Heart left ventricle (tissue), 16 donors: ENCODE data around the gene TRAF4. TPM values are rescaled to one million over a fixed set of nuclear protein-coding genes. Genes with fewer than 3 reads are reported as not detected.

Experiments
- ATAC-seq, 4 donors: fragments of 200-7000 bp; cut with Tn5 transposase; one replicate each; pipeline ENCODE4 v1.9.1; 2020 to 2022; ENCODE audit warnings: moderate library complexity in 4 of 4, mild to moderate bottlenecking in 3 of 4, moderate number of reproducible peaks in 1 of 4
- DNase-seq, 5 donors: peaks; one replicate each; pipeline ENCODE4 v3.0.0-alpha.2; 2020
- H3K27ac ChIP-seq, 12 donors: fragments of 200-600 bp; sonication (generic) in 4 of 12; one replicate each; pipeline versions ENCODE4 v1.5.0 to v1.8.0; 2016 to 2022; ENCODE audit warnings: mild to moderate bottlenecking in 2 of 12
- H3K27me3 ChIP-seq, 9 donors: fragments of 200-600 bp; sonication (generic) in 2 of 9; one replicate each; pipeline versions ENCODE4 v1.5.1 to v1.8.0; 2016 to 2022; ENCODE audit warnings: mild to moderate bottlenecking in 3 of 9
- H3K36me3 ChIP-seq, 9 donors: fragments of 200-600 bp; sonication (generic) in 2 of 9; one replicate each; pipeline versions ENCODE4 v1.5.0 to v1.8.0; 2018 to 2022; ENCODE audit warnings: mild to moderate bottlenecking in 2 of 9
- H3K4me1 ChIP-seq, 12 donors: fragments of 200-600 bp; sonication (generic) in 4 of 12; one replicate each; pipeline versions ENCODE4 v1.5.0 to v1.8.0; 2016 to 2022; ENCODE audit warnings: mild to moderate bottlenecking in 3 of 12
- H3K4me3 ChIP-seq, 12 donors: fragments of 200-600 bp; sonication (generic) in 4 of 12; one replicate each; pipeline versions ENCODE4 v1.5.0 to v1.8.0; 2017 to 2022; ENCODE audit warnings: mild to moderate bottlenecking in 9 of 12, moderate library complexity in 4 of 12
- H3K9me3 ChIP-seq, 12 donors: fragments of 200-600 bp; sonication (generic) in 4 of 12; one replicate each; pipeline versions ENCODE4 v1.5.0 to v1.8.0; 2016 to 2022; ENCODE audit warnings: mild to moderate bottlenecking in 1 of 12
- POLR2A ChIP-seq, 2 donors: fragments of 450-650 bp; IDR thresholded peaks; one replicate each; pipeline ENCODE4 v1.6.1; 2017; ENCODE audit warnings: antibody characterized with exemption in 2 of 2, mild to moderate bottlenecking in 2 of 2, moderate library complexity in 2 of 2
- WGBS, 4 donors: extraction: QIAGEN DNeasy Blood & Tissue Kit in 2 of 4; methylation state at CpG; one replicate each; pipeline versions ENCODE4 v1.1.5 to v1.1.7; 2013 to 2018; 5-methylcytosine and 5-hydroxymethylcytosine counted together
- intact Hi-C, 10 donors: fragments of 100-400 bp; cut with DNase I; formaldehyde crosslinking; loops; one replicate each; pipeline versions ENCODE4 v1.11.1 to v1.14.2; 2022
- polyA plus RNA-seq, 2 donors: library from polyadenylated mRNA; stranded (reverse); fragments of 200-250 nt; gene quantifications; one replicate each; pipeline ENCODE4 v1.2.3, GENCODE V29; 2013
- total RNA-seq, 9 donors: library from RNA; depleted of rRNA in 2 of 9; stranded (reverse); fragments of >200 nt in 2 of 9; fragmentation: NEBNext Ultra II Directional in 3 of 9; extraction: Animal tissue kit (Norgen Biotek cat#: 25700) in 3 of 9; gene quantifications; one replicate each; pipeline versions ENCODE4 v1.1.0 to v1.2.4, GENCODE V29; 2016 to 2023
- TF ChIP-seq, protein P1 (sequence below), 12 donors: fragments of 200-600 bp; sonication (generic) in 4 of 12; IDR thresholded peaks; one replicate each; pipeline versions ENCODE4 v1.5.0 to v1.8.0; 2018 to 2022; ENCODE audit warnings: antibody characterized with exemption in 12 of 12, mild to moderate bottlenecking in 5 of 12
- donor health status: ischemic (EF 13 %, LVEDD 7.1; RV severe dilation, severe dysfunction).
- donor health status: healthy with polysubstance abuse.
- donor health status: DM: no; HTN: yes; CAD: no.
- donor health status: DM: no; HTN: no; CAD: no.
- donor health status: ischemic (EF 25% LVEDD 6.9; RV normal size, moderate dysfunction).
- donor health status: ischemic (EF 25% LVEDD 5.7; RV mildly dilated, moderate dysfunction).
- donor health status: healthy.
- donor health status: DM: yes; HTN: yes; CAD: no.
- donor health status: ischemic (EF 35%, LVEDD 5.7; RV mildly dilated, moderate dysfunction).
- donor health status: nonischemic (EF 11% LVEDD 7.7; RV severe dilation, severe dysfunction).
- donor health status: DM: yes; HTN: yes; CAD: no.
- donor health status: PGD.
- donor health status: ischemic (EF 29% LVEDD 5.4; RV normal size, mild dysfunction).
- donor health status: nonischemic (EF 23%, LVEDD 6.1; RV moderate dilation, normal function).

TRAF4 gene
- total and polyA plus RNA-seq, 11 donors, result 1.5 to 11.5 (median 2.7) TPM

DNA sequence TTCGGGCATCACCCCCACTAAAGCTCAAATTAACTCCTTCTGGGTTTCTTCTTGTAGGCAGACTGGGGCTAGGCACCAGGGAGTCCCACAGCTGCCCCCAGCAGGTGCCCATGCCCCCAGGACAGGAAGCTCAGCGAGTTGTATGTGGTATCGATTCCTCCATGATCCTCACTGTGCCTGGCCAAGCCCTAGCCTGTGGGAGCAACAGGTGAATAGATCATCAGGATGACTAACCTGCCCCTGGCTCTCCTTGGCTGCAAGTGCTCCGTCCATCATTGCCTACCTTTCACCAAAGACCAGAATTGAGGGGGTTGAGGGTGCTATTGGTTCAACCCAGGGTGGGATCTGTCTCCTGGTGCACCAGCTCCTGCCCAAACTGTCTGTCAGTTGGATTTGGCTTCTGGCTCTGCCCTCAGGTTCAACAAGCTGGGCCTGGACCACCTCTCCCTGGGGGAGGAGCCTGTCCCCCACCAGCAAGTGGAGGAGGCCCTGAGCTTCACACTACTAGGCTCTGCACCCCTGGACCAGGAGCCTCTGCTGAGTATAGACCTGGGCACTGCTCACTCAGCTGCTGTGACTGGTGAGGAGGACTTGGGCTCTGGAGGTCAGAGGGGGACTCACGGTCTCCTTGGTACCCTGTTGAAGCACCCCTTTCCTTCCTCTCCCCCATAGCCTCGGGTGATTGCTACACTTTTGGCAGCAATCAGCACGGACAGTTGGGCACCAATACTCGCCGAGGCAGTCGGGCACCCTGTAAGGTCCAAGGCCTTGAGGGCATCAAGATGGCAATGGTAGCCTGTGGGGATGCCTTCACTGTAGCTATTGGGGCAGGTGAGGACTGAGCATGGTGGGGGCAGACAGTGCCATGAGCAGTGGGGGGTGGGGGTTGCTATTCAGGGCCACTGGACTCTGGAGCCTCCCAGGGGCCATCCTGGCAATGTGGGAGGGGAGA is 3.1 kb upstream of the TRAF4 start:
- no peak overlapping the region for H3K27ac ChIP-seq
- H3K36me3 ChIP-seq, result no peaks in the 10 kb centered on the region
- peaks cover 0 to 38% (median 21%) of the 10 kb centered on the region in 12 donors for H3K4me1 ChIP-seq
- no peak for ATAC-seq
- WGBS, 4 donors, result 85 to 89% (median 87%) methylated on average over 6 to 10 of the region's 10 CpGs
- TF ChIP-seq POLR2A (IDR thresholded peaks at IDR 0.05), result no peak
- TF ChIP-seq, protein P1, sequence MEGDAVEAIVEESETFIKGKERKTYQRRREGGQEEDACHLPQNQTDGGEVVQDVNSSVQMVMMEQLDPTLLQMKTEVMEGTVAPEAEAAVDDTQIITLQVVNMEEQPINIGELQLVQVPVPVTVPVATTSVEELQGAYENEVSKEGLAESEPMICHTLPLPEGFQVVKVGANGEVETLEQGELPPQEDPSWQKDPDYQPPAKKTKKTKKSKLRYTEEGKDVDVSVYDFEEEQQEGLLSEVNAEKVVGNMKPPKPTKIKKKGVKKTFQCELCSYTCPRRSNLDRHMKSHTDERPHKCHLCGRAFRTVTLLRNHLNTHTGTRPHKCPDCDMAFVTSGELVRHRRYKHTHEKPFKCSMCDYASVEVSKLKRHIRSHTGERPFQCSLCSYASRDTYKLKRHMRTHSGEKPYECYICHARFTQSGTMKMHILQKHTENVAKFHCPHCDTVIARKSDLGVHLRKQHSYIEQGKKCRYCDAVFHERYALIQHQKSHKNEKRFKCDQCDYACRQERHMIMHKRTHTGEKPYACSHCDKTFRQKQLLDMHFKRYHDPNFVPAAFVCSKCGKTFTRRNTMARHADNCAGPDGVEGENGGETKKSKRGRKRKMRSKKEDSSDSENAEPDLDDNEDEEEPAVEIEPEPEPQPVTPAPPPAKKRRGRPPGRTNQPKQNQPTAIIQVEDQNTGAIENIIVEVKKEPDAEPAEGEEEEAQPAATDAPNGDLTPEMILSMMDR (IDR thresholded peaks at IDR 0.05), result no peak
- peak in 1 of 5 donors; percentile 19 for DNase-seq
- H3K27me3 ChIP-seq, result no peaks in the 10 kb centered on the region
- intact Hi-C loops, result no loop called here
- no peak overlapping the region for H3K4me3 ChIP-seq
- no peaks in the 10 kb centered on the region for H3K9me3 ChIP-seq

GRCh38 chr17:28741358-28742349 is 2.2 kb upstream of the TRAF4 start:
- no peak for TF ChIP-seq POLR2A (IDR thresholded peaks at IDR 0.05)
- TF ChIP-seq, protein P1 (IDR thresholded peaks at IDR 0.05), result no peak
- DNase-seq, result peak in 1 of 5 donors; percentile 25
- ATAC-seq, result no peak
- intact Hi-C loops, result loop anchor here in 2 of 10 donors (2.0 kb wide), 1 partner anchor 13 kb away; the partner anchor contains the start of gene NEK8 (in 2 of the 2)
- peaks cover 0 to 48% (median 30%) of the 10 kb centered on the region in 12 donors for H3K4me1 ChIP-seq
- no peak overlapping the region for H3K27ac ChIP-seq
- WGBS, 4 donors, result 78 to 84% (median 81%) methylated on average over 18 to 19 of the region's 19 CpGs
- no peaks in the 10 kb centered on the region for H3K9me3 ChIP-seq
- no peak overlapping the region for H3K4me3 ChIP-seq
- H3K27me3 ChIP-seq, result no peaks in the 10 kb centered on the region
- H3K36me3 ChIP-seq, result no peaks in the 10 kb centered on the region

GRCh38 chr17:28744104-28744971 is 527 bp downstream of the TRAF4 start:
- Histone ChIP-seq H3K27me3 (no peaks in the 10 kb centered on the region), H3K36me3 (peaks cover 0 to 18% (median 2%) of the 10 kb centered on the region in 9 donors), H3K4me1 (peaks cover 0 to 59% (median 32%) of the 10 kb centered on the region in 12 donors), H3K9me3 (no peaks in the 10 kb centered on the region), H3K27ac (peak overlapping the region in 11 of 12 donors; percentile 51 to 88 (median 86)), H3K4me3 (peak overlapping the region; percentile 56 to 89 (median 76))
- 2 to 5% (median 4%) methylated on average over 52 to 61 of the region's 61 CpGs for WGBS, 4 donors
- DNase-seq (peak in 2 of 5 donors; percentile 43 to 65), ATAC-seq (peak in 3 of 4 donors; percentile 1 to 37 (median 16))
- intact Hi-C loops, result loop anchor here in 2 of 10 donors (2.0 kb wide), 1 partner anchor 16 kb away; the partner anchor contains the start of gene NEK8 (in 2 of the 2)
- TF ChIP-seq, protein P1 (IDR thresholded peaks at IDR 0.05), result no peak
- TF ChIP-seq POLR2A (IDR thresholded peaks at IDR 0.05), result no peak
